Activated effector memory CD4-positive, alpha-beta T cell treated with Interleukin-2 at 50 U/mL for 16 hours (primary cell): Measurements from ENCODE around the gene PLP2.
"Not testable (repeated sequence)": the region's sequence is repeated elsewhere in the genome, so short reads cannot be mapped to it uniquely, and the experiment has no call there.

Source experiments
- DNase-seq: peaks from one replicate; pipeline ENCODE4 v3.0.0-alpha.2; 2020

Gene PLP2

GRCh38 chrX:49171752-49172279, at the start of gene PLP2:
PLP2 (plus strand) TSS chrX:49171898; CDS start chrX:49172001, 103 bp downstream.
- peak; percentile 61 for DNase-seq

- no peak for DNase-seq
Measured at GRCh38 chrX:49122499-49122898, 49.2 kb upstream of the PLP2 start.

GRCh38 chrX:49127742-49128258, 43.9 kb upstream of the PLP2 start:
- not testable (repeated sequence) for DNase-seq

- DNase-seq, result no peak
Measured at GRCh38 chrX:49129427-49129826, 42.3 kb upstream of the PLP2 start.

- not testable (repeated sequence) for DNase-seq
Measured at GRCh38 chrX:49132275-49132674, 39.4 kb upstream of the PLP2 start.

GRCh38 chrX:49133759-49134158, 37.9 kb upstream of the PLP2 start:
- DNase-seq, result no peak

- no peak for DNase-seq
Measured at GRCh38 chrX:49137492-49137891, 34.2 kb upstream of the PLP2 start.

- no peak for DNase-seq
Measured at GRCh38 chrX:49139713-49140112, 32.0 kb upstream of the PLP2 start.

- DNase-seq, result not testable (repeated sequence)
Measured at GRCh38 chrX:49142264-49142663, 29.4 kb upstream of the PLP2 start.

GRCh38 chrX:49143154-49143553, 28.5 kb upstream of the PLP2 start:
- DNase-seq, result not testable (repeated sequence)

GRCh38 chrX:49147282-49147681, 24.4 kb upstream of the PLP2 start:
- DNase-seq, result no peak

GRCh38 chrX:49147936-49148335, 23.8 kb upstream of the PLP2 start:
- DNase-seq, result no peak

- DNase-seq, result not testable (repeated sequence)
Measured at GRCh38 chrX:49148390-49149100, 23.2 kb upstream of the PLP2 start.

GRCh38 chrX:49149291-49149690, 22.4 kb upstream of the PLP2 start:
- DNase-seq, result not testable (repeated sequence)

- no peak for DNase-seq
Measured at GRCh38 chrX:49153467-49153866, 18.2 kb upstream of the PLP2 start.

GRCh38 chrX:49155243-49155899, 16.3 kb upstream of the PLP2 start:
- no peak for DNase-seq

GRCh38 chrX:49155900-49156837, 15.5 kb upstream of the PLP2 start:
- DNase-seq, result peak; percentile 80

GRCh38 chrX:49157194-49157593, 14.5 kb upstream of the PLP2 start:
- no peak for DNase-seq

- DNase-seq, result no peak
Measured at GRCh38 chrX:49160908-49161307, 10.8 kb upstream of the PLP2 start.

- no peak for DNase-seq
Measured at GRCh38 chrX:49161632-49162031, 10.1 kb upstream of the PLP2 start.

GRCh38 chrX:49162620-49163019, 9.1 kb upstream of the PLP2 start, which contains the start of gene MAGIX:
MAGIX (plus strand) TSS chrX:49162758; CDS start chrX:49162890, 132 bp downstream.
- DNase-seq, result no peak

GRCh38 chrX:49163555-49164419, 7.9 kb upstream of the PLP2 start:
- DNase-seq, result peak; percentile 75
